H9 (cell line): ENCODE measurements around the gene KIRREL3. TPM values are rescaled to one million over a fixed set of nuclear protein-coding genes. Genes with fewer than 3 reads are reported as not detected.

ENCODE experiments used
- DNase-seq: peaks from one replicate; pipeline ENCODE4 v3.0.0-alpha.2; 2017
- H2AFZ ChIP-seq: one replicate; pipeline ENCODE4 v1.6.1; 2013; ENCODE audit warnings: mild to moderate bottlenecking, low read length, control low read depth, moderate library complexity
- H2AK5ac ChIP-seq: 2 replicates; pipeline ENCODE4 v1.6.1; 2013; ENCODE audit warnings: low read length, control low read depth, mixed read lengths; ENCODE audit not compliant: insufficient read length
- H2BK120ac ChIP-seq: one replicate; pipeline ENCODE4 v1.6.1; 2013; ENCODE audit warnings: low read depth, mild to moderate bottlenecking, low read length, control low read depth, inconsistent platforms; ENCODE audit not compliant: poor library complexity, severe bottlenecking
- H2BK12ac ChIP-seq: 2 replicates; pipeline ENCODE4 v1.6.1; 2013; ENCODE audit warnings: low read length, control low read depth, mixed read lengths, low read depth; ENCODE audit not compliant: insufficient read length
- H2BK15ac ChIP-seq: 2 replicates; pipeline ENCODE4 v1.6.1; 2013; ENCODE audit warnings: low read depth, low read length, control low read depth
- H2BK20ac ChIP-seq: one replicate; pipeline ENCODE4 v1.6.1; 2013; ENCODE audit warnings: low read depth, mild to moderate bottlenecking, low read length, control low read depth, inconsistent platforms; ENCODE audit not compliant: poor library complexity, severe bottlenecking
- H2BK5ac ChIP-seq: 2 replicates; pipeline ENCODE4 v1.6.1; 2013; ENCODE audit warnings: low read length, control low read depth, mixed read lengths; ENCODE audit not compliant: insufficient read length
- H3K14ac ChIP-seq: 2 replicates; pipeline ENCODE4 v1.6.1; 2013; ENCODE audit warnings: low read length, control low read depth; ENCODE audit not compliant: insufficient read depth
- H3K18ac ChIP-seq: 2 replicates; pipeline ENCODE4 v1.6.1; 2013; ENCODE audit warnings: low read depth, mild to moderate bottlenecking, mixed read lengths, low read length, control low read depth; ENCODE audit not compliant: insufficient read length
- H3K23ac ChIP-seq: 2 replicates; pipeline ENCODE4 v1.6.1; 2013; ENCODE audit warnings: low read length, control low read depth, mixed read lengths, low read depth; ENCODE audit not compliant: insufficient read length
- H3K23me2 ChIP-seq: 2 replicates; pipeline ENCODE4 v1.6.1; 2013; ENCODE audit warnings: low read depth, mild to moderate bottlenecking, mixed read lengths, low read length, control low read depth; ENCODE audit not compliant: insufficient read length, poor library complexity, severe bottlenecking
- H3K27ac ChIP-seq: 2 replicates; pipeline ENCODE4 v1.5.1; 2013; ENCODE audit warnings: low read length, control low read depth, mixed read lengths, low read depth; ENCODE audit not compliant: insufficient read length
- H3K27me3 ChIP-seq: 2 replicates; pipeline ENCODE4 v1.6.1; 2013; ENCODE audit warnings: low read length, control low read depth, inconsistent platforms; ENCODE audit not compliant: insufficient read depth
- H3K4ac ChIP-seq: 2 replicates; pipeline ENCODE4 v1.6.1; 2013; ENCODE audit warnings: low read depth, mild to moderate bottlenecking, control low read depth, inconsistent platforms, low read length, moderate library complexity
- H3K4me1 ChIP-seq: 2 replicates; pipeline ENCODE4 v1.6.1; 2013; ENCODE audit warnings: low read length, control low read depth, inconsistent platforms; ENCODE audit not compliant: insufficient read depth
- H3K4me2 ChIP-seq: 2 replicates; pipeline ENCODE4 v1.6.1; 2013; ENCODE audit warnings: low read length, control low read depth, mixed read lengths; ENCODE audit not compliant: insufficient read length, insufficient read depth
- H3K56ac ChIP-seq: 2 replicates; pipeline ENCODE4 v1.6.1; 2013; ENCODE audit warnings: low read depth, mild to moderate bottlenecking, mixed read lengths, low read length, control low read depth; ENCODE audit not compliant: insufficient read length
- H3K79me1 ChIP-seq: 2 replicates; pipeline ENCODE4 v1.6.1; 2013; ENCODE audit warnings: low read depth, mild to moderate bottlenecking, moderate library complexity, low read length, control low read depth, inconsistent platforms; ENCODE audit not compliant: insufficient read depth, poor library complexity, severe bottlenecking
- H3K79me2 ChIP-seq: 2 replicates; pipeline ENCODE4 v1.6.1; 2013; ENCODE audit warnings: low read length, control low read depth, inconsistent platforms; ENCODE audit not compliant: insufficient read depth
- H3K9ac ChIP-seq: 2 replicates; pipeline ENCODE4 v1.6.1; 2013; ENCODE audit warnings: low read length, control low read depth, mixed read lengths; ENCODE audit not compliant: insufficient read length; ENCODE audit errors: extremely low read depth
- H3K9me3 ChIP-seq: one replicate; pipeline ENCODE4 v1.6.1; 2013; ENCODE audit warnings: low read depth, low read length, inconsistent platforms; ENCODE audit not compliant: control insufficient read depth
- H3T11ph ChIP-seq: one replicate; pipeline ENCODE4 v1.6.1; 2013; ENCODE audit warnings: mild to moderate bottlenecking, low read length, control low read depth, inconsistent platforms
- H4K20me1 ChIP-seq: one replicate; pipeline ENCODE4 v1.6.1; 2013; ENCODE audit not compliant: control insufficient read depth, insufficient read length, insufficient read depth
- H4K5ac ChIP-seq: 2 replicates; pipeline ENCODE4 v1.6.1; 2013; ENCODE audit warnings: low read depth, mild to moderate bottlenecking, mixed read lengths, low read length, control low read depth; ENCODE audit not compliant: insufficient read length
- H4K8ac ChIP-seq: replicated peaks from 2 replicates; pipeline ENCODE4 v1.6.1; 2013; ENCODE audit warnings: low read length, control low read depth, mixed read lengths, low read depth; ENCODE audit not compliant: insufficient read length
- H4K91ac ChIP-seq: 2 replicates; pipeline ENCODE4 v1.6.1; 2013; ENCODE audit warnings: low read depth, mild to moderate bottlenecking, moderate library complexity, mixed read lengths, low read length, control low read depth; ENCODE audit not compliant: insufficient read length
- H3K27ac Mint-ChIP-seq, 3 experiments: 2 replicates in 2 of 3; 3 replicates in 1 of 3; pipeline ENCODE4 v1.8.0; 2020 to 2021; ENCODE audit warnings: mixed read lengths in 3 of 3, mild to moderate bottlenecking in 1 of 3, moderate library complexity in 1 of 3
- H3K27me3 Mint-ChIP-seq: 2 replicates; pipeline ENCODE4 v1.8.0; 2021; ENCODE audit warnings: low read depth, mild to moderate bottlenecking, moderate library complexity, mixed read lengths
- H3K36me3 Mint-ChIP-seq, 3 experiments: 2 replicates in 2 of 3; 3 replicates in 1 of 3; pipeline ENCODE4 v1.8.0; 2020 to 2021; ENCODE audit warnings: low read depth in 3 of 3, mixed read lengths in 3 of 3; ENCODE audit not compliant: insufficient read depth in 1 of 3
- H3K4me1 Mint-ChIP-seq, 2 experiments: 2 replicates each; pipeline ENCODE4 v1.8.0; 2020; ENCODE audit warnings: mixed read lengths in 2 of 2
- H3K4me3 Mint-ChIP-seq, 2 experiments: 2 replicates in 1 of 2; 3 replicates in 1 of 2; pipeline ENCODE4 v1.8.0; 2020 to 2021; ENCODE audit warnings: mild to moderate bottlenecking in 2 of 2, mixed read lengths in 2 of 2, moderate library complexity in 1 of 2
- H3K9me3 Mint-ChIP-seq, 2 experiments: 2 replicates in 1 of 2; 3 replicates in 1 of 2; pipeline ENCODE4 v1.8.0; 2020; ENCODE audit warnings: mild to moderate bottlenecking in 2 of 2, mixed read lengths in 2 of 2, moderate library complexity in 1 of 2
- WGBS: extraction: QIAGEN DNeasy Blood & Tissue Kit; methylation state at CpG from one replicate; pipeline ENCODE4 v1.1.7; 2013; ENCODE audit warnings: missing lambda C conversion rate, low lambda C conversion rate, mixed read lengths; ENCODE audit not compliant: insufficient read length; ENCODE audit errors: extremely low coverage; 5-methylcytosine and 5-hydroxymethylcytosine counted together
- total RNA-seq: library from RNA; stranded (reverse); gene quantifications from 2 replicates; pipeline ENCODE4 v1.2.1, GENCODE V29; 2021
- TF ChIP-seq, protein P1 (sequence below): fragments of 200-600 bp; sonication (generic); conservative IDR thresholded peaks from 3 replicates; pipeline ENCODE4 v1.8.0; 2021; ENCODE audit warnings: antibody characterized with exemption, mild to moderate bottlenecking

The KIRREL3 gene
- total RNA-seq, 1 experiment from 2014 or later: 0.17 TPM

DNA sequence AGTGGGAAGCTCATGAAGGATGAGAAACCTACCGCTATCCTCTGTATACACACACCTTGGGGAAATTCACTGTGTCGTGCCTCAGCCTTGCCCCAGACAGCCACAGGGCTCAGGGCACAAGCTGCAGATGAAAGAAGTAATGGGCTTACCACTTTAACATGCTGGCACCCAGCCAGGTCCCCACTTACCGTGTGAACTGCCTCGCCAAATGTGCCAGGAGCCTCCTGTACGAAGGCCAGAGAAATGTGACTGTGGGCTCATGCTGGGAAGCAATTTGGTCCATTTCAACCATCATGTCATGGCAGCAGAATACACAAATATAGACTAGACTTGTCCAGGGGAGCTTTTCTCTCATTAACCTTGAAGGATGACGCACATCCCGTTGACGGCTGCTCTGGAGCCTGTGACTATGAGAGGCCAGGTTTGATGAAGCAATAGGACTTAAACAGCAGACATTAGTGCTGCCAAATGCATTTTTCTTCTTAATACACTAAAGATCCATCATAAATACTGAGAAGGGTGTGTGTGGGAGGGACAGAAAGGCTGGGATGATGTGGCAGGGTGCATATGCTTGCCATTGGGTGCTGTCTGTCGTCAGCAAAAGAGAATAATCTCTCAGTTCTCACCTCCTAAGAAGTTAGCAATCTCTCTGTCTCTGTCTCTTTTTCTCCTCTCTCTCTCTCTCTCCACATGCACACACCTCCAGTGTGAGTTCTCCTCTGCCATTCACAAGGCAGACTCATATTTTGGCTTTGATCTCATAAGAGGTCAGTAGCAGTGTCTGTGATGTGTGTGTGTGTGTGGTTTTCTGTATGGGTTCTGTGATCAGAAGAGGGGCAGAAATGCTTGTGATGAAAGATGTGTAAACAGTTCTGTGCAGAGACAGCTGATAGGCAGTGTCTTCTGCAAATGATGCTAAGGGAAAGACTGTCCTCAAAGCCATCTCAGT, 142.4 kb downstream of the KIRREL3 start:
- no peak for DNase-seq
- H4K91ac ChIP-seq: no peak overlapping the region

More for the DNA sequence above, 142.4 kb downstream of the KIRREL3 start:
- Histone ChIP-seq H3T11ph (no peak overlapping the region), H2BK12ac (no peak overlapping the region), H2BK5ac (no peak overlapping the region), H2AFZ (no peak overlapping the region), H3K79me2 (no peaks in the 10 kb centered on the region), H3K27ac (no peak overlapping the region), H2AK5ac (no peak overlapping the region), H4K20me1 (no peaks in the 10 kb centered on the region), H3K18ac (no peak overlapping the region), H2BK20ac (no peak overlapping the region), H3K27me3 (no peaks in the 10 kb centered on the region), H4K5ac (no peak overlapping the region), H3K9ac (no peak overlapping the region), H3K79me1 (no peaks in the 10 kb centered on the region), H4K8ac (no peak overlapping the region), H3K14ac (no peak overlapping the region), H3K4ac (no peak overlapping the region), H3K4me2 (no peak overlapping the region), H3K9me3 (no peaks in the 10 kb centered on the region), H3K23ac (no peak overlapping the region), H3K23me2 (no peaks in the 10 kb centered on the region), H2BK15ac (no peak overlapping the region), H3K56ac (no peak overlapping the region), H3K4me1 (no peaks in the 10 kb centered on the region), H2BK120ac (no peak overlapping the region)
- TF ChIP-seq, protein P1, sequence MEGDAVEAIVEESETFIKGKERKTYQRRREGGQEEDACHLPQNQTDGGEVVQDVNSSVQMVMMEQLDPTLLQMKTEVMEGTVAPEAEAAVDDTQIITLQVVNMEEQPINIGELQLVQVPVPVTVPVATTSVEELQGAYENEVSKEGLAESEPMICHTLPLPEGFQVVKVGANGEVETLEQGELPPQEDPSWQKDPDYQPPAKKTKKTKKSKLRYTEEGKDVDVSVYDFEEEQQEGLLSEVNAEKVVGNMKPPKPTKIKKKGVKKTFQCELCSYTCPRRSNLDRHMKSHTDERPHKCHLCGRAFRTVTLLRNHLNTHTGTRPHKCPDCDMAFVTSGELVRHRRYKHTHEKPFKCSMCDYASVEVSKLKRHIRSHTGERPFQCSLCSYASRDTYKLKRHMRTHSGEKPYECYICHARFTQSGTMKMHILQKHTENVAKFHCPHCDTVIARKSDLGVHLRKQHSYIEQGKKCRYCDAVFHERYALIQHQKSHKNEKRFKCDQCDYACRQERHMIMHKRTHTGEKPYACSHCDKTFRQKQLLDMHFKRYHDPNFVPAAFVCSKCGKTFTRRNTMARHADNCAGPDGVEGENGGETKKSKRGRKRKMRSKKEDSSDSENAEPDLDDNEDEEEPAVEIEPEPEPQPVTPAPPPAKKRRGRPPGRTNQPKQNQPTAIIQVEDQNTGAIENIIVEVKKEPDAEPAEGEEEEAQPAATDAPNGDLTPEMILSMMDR: no peak
- no CpG with 5 or more reads among the region's 9 CpGs for WGBS
- Mint-ChIP-seq H3K27me3 (peaks cover 6% of the 10 kb centered on the region), H3K36me3 (no peaks in the 10 kb centered on the region; a peak in 1 of 7 replicates), H3K4me1 (peaks cover 0 to 1% of the 10 kb centered on the region in 2 experiments; a peak in 2 of 4 replicates), H3K9me3 (no peaks in the 10 kb centered on the region; a peak in 1 of 5 replicates), H3K27ac (no peak overlapping the region), H3K4me3 (no peak overlapping the region)
